Ammon's horn (tissue), 1 donor: ENCODE results near the gene FBLN5.
"Not testable (repeated sequence)": the region's sequence is repeated elsewhere in the genome, so short reads cannot be mapped to it uniquely, and the experiment has no call there.

Experiments used
- DNase-seq: peaks from one replicate; pipeline ENCODE4 v3.0.0-alpha.2; 2016; ENCODE audit warnings: low spot score

The FBLN5 gene

GRCh38 chr14:91884664-91885063, 62.8 kb downstream of the FBLN5 start:
- no peak for DNase-seq

- DNase-seq = no peak
Observed at GRCh38 chr14:91883753-91884152, 63.7 kb downstream of the FBLN5 start.

DNA sequence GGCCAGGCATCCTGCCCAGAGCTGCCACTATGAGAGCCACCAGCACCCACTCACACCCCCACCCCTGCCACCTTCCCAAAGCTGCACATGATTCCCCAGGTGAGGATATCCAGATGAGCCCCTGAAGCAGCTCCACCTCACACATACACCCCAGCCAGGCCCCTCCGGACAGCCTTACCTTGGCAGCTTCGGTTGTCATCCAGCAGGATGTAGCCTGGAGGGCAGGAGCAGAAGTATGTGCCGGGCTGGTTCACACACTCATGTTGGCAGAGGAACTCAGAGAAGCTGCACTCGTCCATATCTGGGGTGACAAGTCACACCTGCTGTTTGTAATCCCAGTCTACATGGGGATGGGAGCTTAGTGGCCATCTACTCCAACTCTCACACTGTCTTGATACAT, 64.7 kb downstream of the FBLN5 start:
- no peak for DNase-seq

- no peak for DNase-seq
Observed at GRCh38 chr14:91882369-91882768, 65.1 kb downstream of the FBLN5 start.

DNA sequence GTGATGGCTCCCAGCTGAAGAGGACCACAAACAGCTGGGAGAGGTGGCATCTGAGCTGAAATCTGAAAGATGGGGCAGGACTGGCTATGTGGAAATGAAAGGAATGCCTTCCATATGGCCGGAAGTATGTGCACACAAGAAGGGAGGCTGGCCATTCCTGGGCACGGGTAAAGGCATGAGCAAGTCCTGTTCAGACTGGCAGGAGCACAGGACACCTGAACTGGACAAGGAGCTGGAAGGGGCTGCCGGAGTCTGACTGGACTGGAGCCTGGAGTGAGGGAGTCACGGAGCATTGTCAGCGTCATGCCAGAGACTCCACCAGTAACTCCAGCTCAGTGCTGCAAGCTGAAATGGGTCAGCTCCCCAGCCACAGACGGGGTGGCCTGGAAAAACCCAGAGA, 68.3 kb downstream of the FBLN5 start:
- no peak for DNase-seq

DNA sequence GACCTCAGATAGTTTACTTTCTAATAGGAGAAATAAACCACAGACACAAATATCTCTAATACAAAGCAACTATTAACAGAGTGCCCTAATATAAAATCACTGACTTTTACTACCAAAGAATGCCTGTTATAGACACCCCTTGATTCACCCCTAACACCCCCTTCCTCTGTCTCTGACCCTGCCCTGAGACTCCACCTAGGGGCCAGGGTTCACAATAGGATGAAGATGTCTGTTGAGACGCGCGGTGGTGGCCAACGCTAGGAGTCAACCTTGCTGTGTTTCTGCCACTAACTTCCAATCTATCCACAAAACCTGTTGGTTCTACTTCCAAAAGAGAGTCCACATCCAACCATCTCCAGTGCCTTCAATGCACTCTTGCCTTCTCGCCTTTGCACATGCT, 69.2 kb downstream of the FBLN5 start:
- DNase-seq = no peak

GRCh38 chr14:91877376-91877915, 70.0 kb downstream of the FBLN5 start:
- no peak for DNase-seq

- no peak for DNase-seq
Observed at GRCh38 chr14:91876492-91876891, 71.0 kb downstream of the FBLN5 start.

DNA sequence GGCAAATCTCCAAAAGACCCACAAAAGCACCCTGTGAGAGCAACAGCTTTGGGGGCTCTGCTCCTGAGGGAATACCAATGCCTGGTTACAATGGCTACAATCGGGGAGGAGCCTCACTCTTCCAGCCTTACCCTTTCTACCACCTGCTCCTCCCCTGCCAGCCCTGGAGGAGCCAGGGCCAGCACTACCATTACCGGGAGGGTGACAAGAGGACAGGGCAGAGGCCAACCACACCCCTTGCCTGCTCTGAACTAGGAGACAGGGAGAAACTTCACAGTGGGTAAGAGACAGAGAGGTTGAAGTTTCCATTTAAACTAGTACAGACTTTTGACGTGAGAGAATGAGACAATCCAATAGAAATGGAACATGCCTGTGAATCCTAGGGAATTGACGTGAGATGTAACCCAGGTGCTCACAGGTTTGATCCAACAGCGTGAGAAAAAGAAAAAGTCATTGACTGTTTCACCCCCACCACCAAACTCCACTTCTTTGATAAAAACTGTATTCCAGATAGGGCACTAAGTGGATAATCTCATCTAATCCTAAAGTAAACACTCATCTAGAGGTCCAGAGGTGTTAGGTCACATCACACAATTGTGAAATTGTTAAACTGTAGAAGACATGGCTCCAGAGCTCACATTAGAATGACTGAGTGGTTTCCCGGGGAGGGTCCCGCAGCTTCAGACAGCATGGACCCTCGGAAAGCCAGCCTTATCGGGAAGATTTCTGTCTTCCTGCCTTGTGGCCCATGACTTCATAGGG, 71.8 kb downstream of the FBLN5 start:
- no peak for DNase-seq

DNA sequence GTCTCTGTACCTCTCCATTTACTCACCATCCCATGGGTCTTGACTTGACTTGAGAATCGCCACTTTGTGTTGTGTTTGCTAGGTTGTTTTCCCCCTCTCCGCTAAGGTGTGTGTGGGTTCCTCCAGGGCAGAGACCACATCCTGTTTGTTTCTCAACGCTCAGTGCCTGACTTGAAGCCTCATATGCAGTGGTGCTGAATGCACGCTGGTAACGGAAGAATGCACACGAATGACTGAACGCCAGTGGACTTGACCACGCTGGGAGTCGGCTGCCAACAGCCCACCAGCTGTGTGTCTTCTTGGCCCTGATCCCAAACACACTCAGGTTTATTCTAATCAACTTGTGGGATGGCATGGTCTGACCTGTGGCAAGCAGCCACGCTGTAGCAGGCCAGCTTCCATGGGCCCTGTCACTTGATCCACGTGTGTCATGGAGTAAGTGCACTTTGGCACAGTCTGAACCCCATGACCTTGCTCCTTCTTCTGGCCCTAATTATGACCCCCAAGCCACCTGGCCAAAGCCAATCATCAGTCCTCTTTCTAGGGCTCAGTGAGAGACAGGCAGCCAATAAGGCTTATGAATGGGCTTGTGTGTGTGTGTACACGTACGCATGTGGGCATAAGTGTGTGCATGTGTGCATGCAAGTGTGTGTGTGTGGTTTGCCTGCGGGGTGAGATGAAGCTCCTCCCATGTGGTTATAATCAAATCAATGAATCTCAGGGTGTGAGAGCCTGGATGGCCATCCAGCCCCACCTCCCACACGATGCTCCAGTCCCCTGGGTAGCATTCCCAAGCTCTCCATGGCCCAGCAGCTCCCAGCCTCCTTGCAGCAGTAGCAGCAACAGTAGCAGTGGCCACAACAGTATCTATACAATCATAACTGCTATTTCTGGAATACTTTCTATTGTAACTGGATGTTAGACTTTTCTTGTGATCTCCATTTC, 73.8 kb downstream of the FBLN5 start:
- no peak for DNase-seq

DNA sequence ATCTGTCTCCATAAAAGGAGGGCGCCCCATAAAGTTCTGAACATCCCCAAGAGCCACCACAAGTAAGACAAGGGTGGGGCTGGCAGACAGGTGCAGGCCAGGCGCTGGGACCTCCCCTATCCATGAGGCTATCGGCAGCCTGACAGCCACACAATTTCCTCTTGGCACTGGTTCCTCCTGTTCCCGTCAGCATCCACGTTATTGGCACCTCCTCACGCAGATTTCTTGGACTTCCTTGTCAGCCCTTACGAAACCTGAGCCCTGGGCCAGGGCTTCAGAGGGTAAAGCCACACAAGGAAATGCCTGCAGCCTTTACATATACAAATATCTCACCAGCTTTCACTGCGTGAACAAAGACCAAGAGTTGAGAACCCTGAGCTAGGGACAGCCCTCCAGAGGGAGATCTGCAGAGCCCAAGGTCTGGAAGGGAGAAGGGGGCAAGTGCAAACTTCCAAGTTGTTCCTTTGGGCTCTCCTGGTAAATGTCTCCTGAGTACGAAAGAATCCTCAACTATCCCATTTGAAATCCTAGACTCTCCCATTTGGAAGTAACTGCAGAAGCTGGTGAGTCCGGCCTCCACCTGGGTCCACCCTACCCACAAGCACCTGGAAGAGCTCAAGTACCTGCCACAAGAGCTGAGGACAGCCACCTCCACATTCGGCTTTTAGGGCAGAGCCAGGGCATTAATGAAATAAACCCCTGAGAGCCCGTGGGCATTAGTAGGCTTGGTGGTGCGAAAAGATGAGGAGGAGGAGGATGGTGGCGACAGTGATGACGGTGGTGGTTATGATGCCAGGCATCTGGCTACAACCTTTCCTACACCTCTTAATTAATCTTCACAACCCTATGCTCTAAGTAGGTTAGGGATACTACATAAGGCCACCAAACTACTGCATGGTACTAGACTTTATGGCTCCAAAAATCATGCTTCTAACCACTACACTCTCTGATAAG, 74.7 kb downstream of the FBLN5 start:
- no peak for DNase-seq

GRCh38 chr14:91872011-91872501, 75.4 kb downstream of the FBLN5 start:
- DNase-seq = no peak

- not testable (repeated sequence) for DNase-seq
Observed at GRCh38 chr14:91871401-91871800, 76.1 kb downstream of the FBLN5 start.

- no peak for DNase-seq
Observed at GRCh38 chr14:91870890-91871289, 76.6 kb downstream of the FBLN5 start.

DNA sequence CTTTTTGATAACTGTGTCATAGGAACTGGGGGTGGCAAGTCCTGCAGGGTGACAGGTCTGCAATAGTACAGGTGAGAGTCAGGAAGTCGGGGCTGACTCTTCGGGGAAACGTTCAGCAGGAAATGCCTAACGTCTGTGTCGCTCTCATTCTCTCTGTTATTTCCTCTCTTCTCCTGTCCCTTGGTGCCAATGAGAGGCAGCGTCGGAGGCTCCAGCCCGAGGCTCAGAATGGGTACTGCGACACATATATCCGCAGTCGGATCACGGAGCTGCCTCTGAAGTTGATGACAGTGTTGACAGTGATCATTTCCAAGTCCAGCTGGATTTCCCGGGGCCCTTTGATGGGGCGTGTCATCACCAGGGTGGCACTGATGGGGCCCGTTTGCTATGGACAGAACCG, 77.5 kb downstream of the FBLN5 start:
- no peak for DNase-seq

DNA sequence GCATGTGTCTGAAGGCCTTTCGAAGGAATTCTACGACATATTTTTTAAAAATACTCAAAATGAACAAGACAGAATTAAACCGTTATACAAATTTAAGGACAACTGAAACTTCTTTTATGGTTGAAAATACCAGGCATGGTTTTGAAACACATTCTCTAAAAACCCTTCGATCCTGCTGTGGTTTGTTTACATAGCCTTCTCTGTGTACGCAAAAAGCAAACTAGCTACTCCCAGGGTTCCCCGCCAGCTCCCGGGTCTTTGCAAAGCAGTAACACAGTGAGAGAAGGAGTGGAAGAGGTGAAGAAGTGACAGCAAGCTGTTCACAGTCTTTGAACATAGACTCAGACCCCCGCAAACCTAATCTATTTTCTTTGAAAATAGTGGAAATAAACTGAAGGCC, 77.9 kb downstream of the FBLN5 start:
- DNase-seq = no peak

DNA sequence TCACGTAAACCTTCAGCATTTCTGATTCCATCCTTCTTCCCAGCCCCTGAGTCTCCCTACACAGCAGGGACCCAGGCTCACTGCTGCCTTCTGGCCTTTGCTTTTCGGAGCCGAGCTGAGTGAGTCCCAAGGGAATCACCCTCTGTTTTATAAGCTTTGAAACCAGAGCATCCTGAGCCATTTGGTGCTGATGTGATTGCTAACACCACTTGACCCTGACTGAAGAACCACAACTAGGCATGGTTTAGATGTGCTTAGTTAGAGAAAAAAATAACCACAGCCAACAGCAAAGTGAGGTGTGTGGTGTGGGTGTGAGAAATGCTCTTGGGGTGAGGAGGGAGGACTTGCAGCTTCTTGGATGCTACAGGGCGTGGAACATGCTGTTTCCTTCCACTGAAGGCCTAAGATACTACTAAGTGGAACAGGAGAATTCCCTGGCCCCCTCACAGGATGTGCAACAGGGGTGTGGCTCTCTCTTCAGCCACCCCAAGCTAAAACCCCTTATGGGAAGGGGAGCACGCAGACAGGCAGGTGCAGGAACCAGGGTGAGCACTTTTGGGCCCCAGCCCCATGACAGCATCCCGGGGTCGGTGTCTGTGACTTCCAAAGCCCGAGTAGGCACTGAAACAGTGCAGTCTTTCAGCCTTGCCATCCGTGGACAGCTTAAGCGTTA, 80.0 kb downstream of the FBLN5 start, which contains the start of gene TC2N:
Gene TC2N, minus strand, starts transcription at position 221 of the 673 bp plus-strand sequence. CDS start 53,767 bp downstream, outside the sequence.
- no peak for DNase-seq

DNA sequence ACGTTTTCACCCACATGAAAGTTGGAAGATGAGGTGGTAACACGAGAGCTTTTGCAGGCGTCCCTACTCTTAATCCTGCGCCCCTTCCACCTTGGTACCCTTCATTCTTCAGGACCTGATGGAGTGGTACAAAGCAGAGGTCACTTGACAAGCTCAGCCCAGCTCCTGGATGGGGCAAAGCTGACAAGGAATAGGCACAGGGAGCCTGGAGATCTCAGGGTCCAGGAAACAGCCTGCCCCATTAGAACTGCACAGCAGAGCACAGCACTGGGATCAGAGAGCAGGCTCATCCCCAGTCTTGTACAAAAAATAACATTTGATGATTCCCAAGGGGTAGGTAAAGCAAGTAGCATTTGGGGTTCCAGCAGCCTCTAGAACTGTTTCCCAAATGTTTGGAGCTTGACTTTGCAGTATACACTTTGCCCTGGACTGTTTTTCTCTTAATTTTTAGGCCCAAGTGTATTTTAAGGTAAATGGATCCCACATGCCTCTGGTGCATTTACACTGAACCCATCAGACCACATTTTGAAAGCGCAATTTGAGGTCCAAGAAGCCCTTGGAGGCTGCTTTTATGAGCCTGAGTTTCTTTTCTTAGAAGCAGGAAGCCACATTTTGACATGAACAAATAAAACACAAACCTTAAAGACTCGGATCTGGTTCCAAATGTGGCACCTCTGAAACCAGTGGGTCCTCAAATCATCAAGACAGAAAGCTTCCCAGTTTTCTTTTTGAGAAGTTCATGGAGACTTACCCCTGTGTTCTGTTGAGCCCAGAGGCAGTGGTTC, 80.8 kb downstream of the FBLN5 start:
- DNase-seq = no peak

GRCh38 chr14:91866061-91866460, 81.4 kb downstream of the FBLN5 start:
- no peak for DNase-seq

- no peak for DNase-seq
Observed at GRCh38 chr14:91862417-91862816, 85.1 kb downstream of the FBLN5 start.
